Erythroblast (primary cell): ENCODE results near the gene TEAD2.
"Not testable (repeated sequence)": the region's sequence is repeated elsewhere in the genome, so short reads cannot be mapped to it uniquely, and the experiment has no call there.

ENCODE experiments used
- GATA1 ChIP-seq: IDR thresholded peaks from 2 replicates; pipeline ENCODE4 v1.6.1; 2011; ENCODE audit warnings: low read depth, mild to moderate bottlenecking, control low read depth, low read length, moderate library complexity
- POLR2A ChIP-seq: IDR thresholded peaks from 2 replicates; pipeline ENCODE4 v1.6.1; 2011; ENCODE audit warnings: mild to moderate bottlenecking, low read length

DNA sequence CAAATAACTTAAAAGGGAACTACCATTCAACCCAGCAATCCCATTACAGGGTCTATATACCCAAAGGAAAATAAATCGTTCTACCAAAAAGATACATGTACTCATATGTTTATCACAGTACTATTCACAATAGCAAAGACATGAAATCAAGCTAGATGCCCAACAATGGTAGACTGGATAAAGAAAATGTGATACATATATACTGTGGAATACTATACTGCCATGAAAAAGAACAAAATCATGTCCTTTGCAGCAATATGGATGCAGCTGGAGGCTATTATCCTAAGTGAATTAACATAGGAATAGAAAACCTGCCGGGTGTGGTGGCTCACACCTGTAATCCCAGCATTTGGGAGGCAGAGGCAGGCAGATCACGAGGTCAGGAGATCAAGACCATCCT, 63.6 kb downstream of the TEAD2 start:
- TF ChIP-seq POLR2A, GATA1: not testable (repeated sequence)
